ES-I3 (cell line): Measurements from ENCODE around the gene KLF15.

Experiments used
- H3K36me3 ChIP-seq: 2 replicates; pipeline ENCODE4 v1.6.1; 2013; ENCODE audit warnings: mild to moderate bottlenecking, low read length, control low read depth, moderate library complexity; ENCODE audit not compliant: insufficient read depth
- H3K4me1 ChIP-seq: 2 replicates; pipeline ENCODE4 v1.6.1; 2013; ENCODE audit warnings: mild to moderate bottlenecking, control low read depth, low read length; ENCODE audit not compliant: insufficient read depth
- H3K9ac ChIP-seq: 2 replicates; pipeline ENCODE4 v1.6.1; 2013; ENCODE audit warnings: low read depth, mild to moderate bottlenecking, low read length, moderate library complexity
- H3K9me3 ChIP-seq: 2 replicates; pipeline ENCODE4 v1.6.1; 2013; ENCODE audit warnings: mild to moderate bottlenecking, low read length, moderate library complexity; ENCODE audit not compliant: control insufficient read depth, insufficient read depth

Gene KLF15

DNA sequence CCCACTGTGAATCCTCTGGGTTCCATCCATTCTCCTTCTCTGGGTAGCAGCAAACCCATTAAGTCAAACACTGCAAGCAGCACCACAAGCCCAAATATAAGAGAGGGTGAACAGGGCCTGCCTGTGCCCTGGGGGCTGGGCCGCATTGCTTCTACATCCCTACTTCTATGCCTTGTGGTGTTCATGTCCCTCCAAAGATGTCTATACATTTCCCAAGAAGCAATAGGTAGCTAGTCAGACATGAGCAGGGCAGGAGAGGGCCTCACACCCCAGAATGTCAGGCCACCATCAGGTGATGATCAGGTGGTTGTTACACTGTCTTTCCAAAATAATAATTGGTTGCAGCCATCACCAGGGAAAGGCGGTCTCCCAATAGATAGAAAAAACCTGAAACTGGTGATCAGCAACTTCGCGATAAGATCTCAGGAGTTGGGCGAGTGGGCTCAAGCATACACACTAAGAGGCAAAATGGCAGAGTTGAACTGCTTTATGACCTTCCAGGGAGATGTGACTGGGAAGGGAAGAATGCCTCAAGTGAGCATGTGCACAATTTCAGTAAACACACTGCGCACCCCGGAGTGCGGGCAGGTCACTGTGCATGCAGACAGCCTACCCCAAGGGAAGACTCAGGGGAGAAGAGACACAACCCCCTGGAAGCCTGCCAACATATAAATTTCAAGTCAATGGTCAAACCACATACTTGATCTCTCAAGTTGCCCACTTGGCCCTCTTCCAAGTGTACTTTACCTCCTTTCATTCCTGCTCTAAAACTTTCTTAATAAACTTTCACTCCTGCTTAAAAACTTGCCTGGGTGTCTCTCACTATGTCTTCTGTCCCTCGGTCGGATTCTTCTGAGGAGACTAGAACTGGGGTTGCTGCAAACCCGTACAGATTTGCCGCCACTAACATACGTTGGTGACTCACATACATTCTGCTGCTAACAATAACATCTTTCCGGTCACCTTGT, 39.9 kb downstream of the KLF15 start:
- H3K36me3 ChIP-seq: no peaks in the 10 kb centered on the region
- peaks cover 12% of the 10 kb centered on the region for H3K4me1 ChIP-seq
- H3K9me3 ChIP-seq: peaks cover 3% of the 10 kb centered on the region
- H3K9ac ChIP-seq: no peak overlapping the region

DNA sequence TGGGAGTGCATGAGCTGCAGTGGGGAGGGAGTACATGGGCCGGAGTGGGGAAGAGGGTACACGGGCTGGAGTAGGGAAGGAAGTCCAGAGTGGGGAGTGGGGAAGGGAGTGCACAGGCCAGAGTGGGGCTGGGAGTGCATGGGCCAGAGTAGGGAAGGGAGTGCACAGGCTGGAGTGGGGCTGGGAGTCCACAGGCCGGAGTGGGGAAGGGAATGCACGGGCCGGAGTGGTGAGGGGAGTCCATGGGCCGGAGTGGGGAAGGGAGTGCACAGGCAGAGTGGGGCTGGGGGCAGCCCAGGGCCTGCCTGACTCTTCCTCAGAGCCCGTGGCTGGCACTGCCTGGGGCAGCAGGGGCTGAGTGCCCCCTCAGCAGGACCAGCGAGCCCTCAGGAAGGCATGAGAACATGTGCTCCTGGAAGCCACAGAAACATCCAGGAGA, 40.7 kb downstream of the KLF15 start:
- Histone ChIP-seq H3K9me3 (peaks cover 3% of the 10 kb centered on the region), H3K4me1 (peaks cover 12% of the 10 kb centered on the region), H3K36me3 (no peaks in the 10 kb centered on the region), H3K9ac (no peak overlapping the region)

DNA sequence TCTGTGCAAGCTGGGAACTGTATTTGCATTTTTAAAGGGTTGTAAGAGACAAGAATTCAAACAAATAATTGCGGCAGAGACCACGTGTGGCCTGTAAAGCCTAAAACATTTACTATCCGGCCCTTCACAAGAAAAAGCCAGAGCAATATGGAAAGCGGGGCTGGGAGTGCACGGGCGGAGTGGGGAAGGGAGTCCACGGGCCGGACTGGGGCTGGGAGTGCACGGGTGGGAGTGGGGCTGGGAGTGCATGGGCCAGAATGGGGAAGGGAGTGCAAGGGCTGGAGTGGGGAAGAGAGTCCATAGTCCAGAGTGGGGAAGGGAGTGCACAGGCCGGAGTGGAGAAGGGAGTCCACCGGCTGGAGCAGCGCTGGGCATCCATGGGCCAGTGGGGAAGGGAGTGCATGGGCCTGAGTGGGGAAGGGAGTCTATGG, 41.2 kb downstream of the KLF15 start:
- Histone ChIP-seq H3K9me3 (peaks cover 3% of the 10 kb centered on the region), H3K36me3 (no peaks in the 10 kb centered on the region), H3K4me1 (peaks cover 12% of the 10 kb centered on the region), H3K9ac (no peak overlapping the region; the same call in 1 of the 2 replicates)

DNA sequence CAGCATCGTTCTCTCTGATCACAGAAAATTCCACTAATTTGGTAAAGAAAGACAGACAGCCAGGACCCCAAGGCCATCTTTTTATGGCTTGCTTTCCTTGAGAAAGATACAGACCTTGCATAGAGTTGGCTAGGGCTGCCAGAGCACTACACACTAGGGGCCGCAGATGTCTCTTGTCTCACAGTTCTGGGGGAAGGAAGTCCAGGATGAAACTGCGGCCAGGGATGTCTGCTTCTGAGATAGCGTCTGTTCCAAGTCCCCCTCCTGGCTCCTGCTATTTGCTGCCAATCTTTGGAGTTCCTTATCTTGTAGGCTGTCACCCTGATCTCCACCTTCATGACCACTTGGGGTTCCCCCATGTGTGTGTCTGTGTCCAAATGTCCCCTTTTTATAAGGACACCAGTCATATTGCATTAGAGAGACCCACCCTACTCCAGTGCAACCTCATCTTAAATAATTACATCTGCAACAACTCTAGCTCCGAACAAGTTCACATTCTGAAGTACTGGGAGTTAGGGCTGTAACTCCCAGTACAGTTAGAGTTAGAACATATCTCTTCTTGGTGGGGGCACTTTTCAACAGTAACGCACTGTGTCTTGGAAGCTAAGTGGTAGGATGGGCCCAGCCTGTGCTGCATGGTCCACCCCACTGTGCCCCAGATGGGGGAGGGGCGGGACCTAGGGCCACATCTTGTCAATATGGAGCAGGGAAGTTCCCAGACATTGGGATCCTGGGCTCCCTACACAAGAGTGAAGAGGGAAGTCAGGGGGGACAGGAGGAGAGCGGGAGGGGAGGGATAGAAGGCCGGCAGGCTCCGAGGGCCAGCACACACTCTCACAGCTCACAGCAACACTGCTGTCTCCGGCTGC, 42.2 kb downstream of the KLF15 start:
- peaks cover 12% of the 10 kb centered on the region for H3K4me1 ChIP-seq
- no peaks in the 10 kb centered on the region for H3K36me3 ChIP-seq
- no peak overlapping the region for H3K9ac ChIP-seq
- H3K9me3 ChIP-seq: peaks cover 3% of the 10 kb centered on the region

DNA sequence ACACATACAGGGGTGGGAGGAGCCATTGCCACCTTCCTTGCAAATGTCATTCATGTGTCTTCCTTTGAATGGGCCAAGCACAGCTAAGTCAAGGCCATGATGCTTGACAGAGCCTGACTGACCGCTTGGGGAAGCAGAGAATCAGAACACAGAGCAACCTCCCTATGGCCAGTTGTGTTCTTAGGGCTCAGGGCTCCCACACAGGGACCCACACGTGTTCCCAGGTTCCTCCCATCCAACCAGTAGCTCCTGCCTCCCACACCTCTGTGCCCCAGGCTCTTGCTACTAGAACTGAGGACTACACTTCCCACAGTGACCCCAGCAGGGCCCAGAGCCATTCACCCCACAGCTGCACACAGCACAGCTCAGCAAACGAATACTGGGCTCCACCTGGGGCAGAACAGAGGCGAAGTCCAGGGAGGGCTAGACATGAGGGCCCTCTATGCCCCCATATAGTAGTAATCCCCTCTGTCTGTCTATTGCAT, 42.9 kb downstream of the KLF15 start:
- no peak overlapping the region for H3K9ac ChIP-seq
- peaks cover 3% of the 10 kb centered on the region for H3K9me3 ChIP-seq
- no peaks in the 10 kb centered on the region for H3K36me3 ChIP-seq
- H3K4me1 ChIP-seq: peaks cover 12% of the 10 kb centered on the region

DNA sequence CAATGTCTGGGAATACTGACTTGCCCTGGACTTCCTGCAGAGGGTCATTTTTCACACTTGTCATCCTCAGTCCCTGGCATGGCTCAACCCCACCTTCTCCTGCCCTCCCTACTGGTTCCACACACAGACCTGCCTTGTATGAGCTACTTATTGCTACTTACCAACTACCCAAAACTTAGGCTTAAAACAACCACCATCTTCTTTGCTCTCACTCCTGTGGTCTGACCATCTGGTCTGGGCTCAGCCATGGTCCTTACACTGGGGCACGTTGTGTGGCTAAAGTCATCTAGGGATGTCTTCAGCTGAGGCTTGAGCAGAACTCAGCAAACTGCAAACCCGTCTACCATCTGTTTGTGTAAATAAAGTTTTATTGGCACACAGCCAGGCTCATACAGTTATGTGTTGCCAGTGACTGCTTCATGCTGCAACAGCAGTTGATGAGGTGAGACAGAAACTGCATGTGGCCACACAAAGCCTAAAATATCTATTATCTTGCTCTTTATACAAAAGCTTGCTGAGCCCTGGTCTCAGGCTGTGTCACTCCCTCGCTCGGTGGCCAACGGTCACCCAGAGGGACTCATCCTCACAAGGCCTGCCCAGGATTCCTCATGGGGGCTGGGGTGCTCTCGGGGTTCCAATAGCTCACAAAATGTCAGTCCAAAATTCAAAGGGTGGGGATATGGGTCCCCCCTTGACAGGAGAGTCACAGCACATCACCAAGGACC, 43.5 kb downstream of the KLF15 start:
- no peaks in the 10 kb centered on the region for H3K36me3 ChIP-seq
- H3K4me1 ChIP-seq: peaks cover 12% of the 10 kb centered on the region
- H3K9me3 ChIP-seq: peaks cover 3% of the 10 kb centered on the region
- no peak overlapping the region for H3K9ac ChIP-seq

DNA sequence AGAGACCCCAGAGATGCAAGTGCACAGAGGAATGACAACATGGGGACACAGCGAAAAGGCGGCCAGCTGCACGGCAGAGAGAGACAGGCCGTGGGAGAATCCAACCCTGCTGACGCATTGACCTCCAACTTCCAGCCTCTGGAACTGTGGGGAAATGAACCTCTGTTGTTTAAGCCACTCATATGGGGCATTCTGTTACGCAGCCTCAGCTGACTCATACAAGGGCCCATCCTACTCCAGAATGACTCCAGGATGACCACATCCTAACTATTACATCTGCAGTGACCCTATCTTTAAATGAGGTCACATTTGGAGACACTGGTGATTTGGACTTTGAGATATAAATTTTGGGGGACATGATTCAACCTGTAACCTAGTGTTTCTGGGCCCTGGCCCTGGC, 44.0 kb downstream of the KLF15 start:
- Histone ChIP-seq H3K36me3 (no peaks in the 10 kb centered on the region), H3K9me3 (peaks cover 3% of the 10 kb centered on the region), H3K9ac (no peak overlapping the region), H3K4me1 (peaks cover 12% of the 10 kb centered on the region)

DNA sequence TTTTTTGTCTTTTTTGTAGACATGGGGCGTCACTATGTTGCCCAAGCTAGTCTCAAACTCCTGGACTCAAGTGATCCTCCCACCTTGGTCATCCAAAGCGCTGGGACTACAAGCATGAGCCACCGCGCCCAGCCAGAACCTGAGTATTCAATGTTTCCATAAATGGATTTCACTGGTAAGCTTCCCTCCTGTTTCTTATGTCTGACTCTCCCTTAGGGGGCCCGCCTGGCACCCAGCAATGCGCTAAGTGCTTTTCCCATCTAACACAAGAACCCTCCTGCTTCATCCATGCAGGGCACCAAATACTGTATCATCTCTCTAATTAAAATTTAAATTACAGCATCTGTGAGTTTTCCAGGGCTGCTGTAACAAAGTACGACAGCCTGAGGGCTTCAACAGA, 44.9 kb downstream of the KLF15 start:
- no peaks in the 10 kb centered on the region for H3K36me3 ChIP-seq
- peaks cover 12% of the 10 kb centered on the region for H3K4me1 ChIP-seq
- no peak overlapping the region for H3K9ac ChIP-seq
- no peaks in the 10 kb centered on the region; the same call in none of the 2 replicates for H3K9me3 ChIP-seq

DNA sequence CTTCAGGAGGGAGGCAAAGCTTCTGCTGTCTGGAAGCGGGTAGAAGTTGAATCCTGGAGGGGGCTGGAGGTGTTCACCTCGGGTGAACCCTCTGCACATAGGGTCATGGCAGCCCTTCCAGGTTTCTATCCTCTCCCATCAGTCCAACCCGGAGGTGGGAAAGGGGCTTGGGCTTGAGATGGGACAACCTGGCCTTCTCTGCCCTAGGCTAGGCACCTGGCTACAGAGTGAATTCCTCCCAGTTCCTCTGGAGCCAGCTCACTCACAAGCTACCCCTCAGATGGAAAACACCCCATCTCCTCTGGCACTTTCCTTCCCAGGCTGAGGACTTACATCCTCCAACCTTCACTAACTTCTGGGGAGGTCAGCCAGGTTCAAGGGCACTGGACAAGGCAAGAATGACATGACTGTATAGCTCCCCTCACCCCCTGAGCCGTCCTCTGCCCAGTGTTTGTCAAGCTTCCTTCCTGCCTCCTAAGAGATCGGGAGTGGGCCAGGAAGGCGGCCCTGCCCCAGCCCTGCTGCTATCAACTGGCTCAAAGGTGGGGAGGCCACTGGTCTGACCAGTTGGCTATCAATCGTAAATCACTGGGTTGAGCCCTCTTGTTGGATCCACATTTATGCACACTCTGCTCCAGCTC, 45.8 kb downstream of the KLF15 start:
- Histone ChIP-seq H3K9me3 (no peaks in the 10 kb centered on the region; the same call in 1 of the 2 replicates), H3K36me3 (no peaks in the 10 kb centered on the region), H3K9ac (no peak overlapping the region), H3K4me1 (peaks cover 12% of the 10 kb centered on the region)

DNA sequence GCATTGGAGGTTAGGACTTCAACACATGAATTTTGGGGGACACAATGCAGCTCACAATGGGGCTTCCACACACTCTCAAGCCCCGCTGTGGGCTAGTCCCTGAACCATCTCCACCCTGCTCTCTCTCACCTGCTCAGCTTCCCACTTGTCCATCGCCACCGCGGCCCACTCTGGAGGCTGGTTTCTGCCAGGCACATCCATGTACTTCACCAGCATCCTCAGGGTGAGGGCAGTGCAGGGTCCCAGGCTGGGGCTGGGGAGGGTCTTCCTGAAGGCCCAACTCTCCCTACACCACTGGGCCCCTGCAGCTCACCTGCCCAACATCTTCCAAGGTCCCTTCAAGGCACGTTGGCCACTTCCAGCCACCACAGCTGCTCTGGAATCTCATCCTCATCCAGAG, 46.4 kb downstream of the KLF15 start:
- Histone ChIP-seq H3K9ac (no peak overlapping the region), H3K9me3 (no peaks in the 10 kb centered on the region; the same call in 1 of the 2 replicates), H3K36me3 (no peaks in the 10 kb centered on the region), H3K4me1 (peaks cover 10% of the 10 kb centered on the region)

DNA sequence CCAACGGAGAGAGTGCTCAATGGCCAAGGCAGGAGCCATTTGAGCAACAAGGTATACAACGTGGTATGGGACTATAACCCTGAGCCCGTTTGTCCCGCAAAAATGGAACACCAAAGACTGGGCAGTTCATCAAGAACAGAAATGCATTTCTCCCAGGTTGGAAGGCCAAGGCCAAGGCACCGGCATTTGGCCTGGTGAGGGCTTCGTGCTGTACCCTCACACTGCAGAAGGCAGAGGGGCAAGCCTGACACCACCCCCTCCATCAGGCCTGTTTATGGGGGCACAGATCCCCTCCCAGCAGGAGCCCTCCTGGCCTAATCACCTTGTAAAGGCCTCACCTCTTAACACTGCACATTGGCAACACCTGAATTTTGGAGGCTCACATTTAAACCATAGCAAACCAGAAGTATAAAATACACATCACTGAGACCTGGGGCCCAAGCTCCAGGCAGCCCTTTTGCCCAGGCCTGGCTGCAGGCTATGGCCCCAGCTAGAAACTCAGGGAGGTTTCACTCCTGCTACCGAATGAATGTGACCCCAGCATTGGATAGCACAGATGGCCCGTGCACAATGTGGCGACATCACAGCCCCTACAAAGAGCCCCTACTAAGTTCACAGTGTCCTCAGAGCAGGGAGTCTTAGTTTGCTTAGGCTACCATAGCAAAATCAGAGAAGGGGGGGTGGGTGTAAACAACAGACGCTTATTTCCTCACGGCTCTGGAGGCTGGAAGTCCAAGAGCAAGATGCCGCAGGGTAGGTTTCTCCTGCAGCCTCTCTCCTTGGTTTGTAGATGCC, 47.1 kb downstream of the KLF15 start:
- Histone ChIP-seq H3K9me3 (no peaks in the 10 kb centered on the region; the same call in 1 of the 2 replicates), H3K4me1 (peaks cover 2% of the 10 kb centered on the region; the same call in 1 of the 2 replicates), H3K9ac (no peak overlapping the region), H3K36me3 (no peaks in the 10 kb centered on the region)

DNA sequence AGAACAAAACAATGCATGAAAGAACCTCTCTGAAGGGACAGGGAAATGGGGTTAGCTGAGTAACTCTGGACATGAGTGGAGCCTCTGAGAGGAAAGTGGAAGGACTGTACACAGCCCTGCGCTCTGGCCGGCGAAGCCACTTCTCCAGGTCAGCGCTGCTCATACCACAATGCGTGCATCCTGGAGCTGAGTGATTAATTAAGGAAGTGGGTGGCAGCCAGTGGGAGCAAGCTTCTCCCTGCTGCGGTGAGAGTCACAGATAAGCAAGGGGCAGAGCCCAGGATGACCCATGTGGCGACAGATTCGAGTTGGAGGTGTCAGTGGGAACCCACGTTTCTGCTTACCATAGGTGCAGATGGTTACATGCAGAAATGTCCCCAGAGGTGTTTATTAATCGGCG, 48.0 kb downstream of the KLF15 start:
- Histone ChIP-seq H3K36me3 (no peaks in the 10 kb centered on the region), H3K9me3 (peaks cover 6% of the 10 kb centered on the region), H3K9ac (no peak overlapping the region), H3K4me1 (no peaks in the 10 kb centered on the region)
